Right ventricle myocardium inferior (tissue), 1 donor: Measurements from ENCODE around the gene TP53RK. TPM values are rescaled to one million over a fixed set of nuclear protein-coding genes. Genes with fewer than 3 reads are reported as not detected.

Experiments
- ATAC-seq: fragments of 200-7000 bp; cut with Tn5 transposase; one replicate; pipeline ENCODE4 v1.9.1; 2020; ENCODE audit warnings: mild to moderate bottlenecking, moderate library complexity
- DNase-seq: peaks from one replicate; pipeline ENCODE4 v3.0.0; 2021; ENCODE audit errors: missing footprints
- intact Hi-C: fragments of 100-400 bp; cut with DNase I; formaldehyde crosslinking; loops from one replicate; pipeline ENCODE4 v1.11.0; 2022
- total RNA-seq: library from RNA; stranded (reverse); fragmentation: NEBNext Ultra II Directional; extraction: Animal tissue kit (Norgen Biotek cat#: 25700); gene quantifications from one replicate; pipeline ENCODE4 v1.2.1, GENCODE V29; 2021
- donor health status: DM: no; HTN: yes; CAD: no; lungs with severe emphysema.

TP53RK gene
- total RNA-seq, 1 donor from 2014 or later = 5.6 TPM

DNA sequence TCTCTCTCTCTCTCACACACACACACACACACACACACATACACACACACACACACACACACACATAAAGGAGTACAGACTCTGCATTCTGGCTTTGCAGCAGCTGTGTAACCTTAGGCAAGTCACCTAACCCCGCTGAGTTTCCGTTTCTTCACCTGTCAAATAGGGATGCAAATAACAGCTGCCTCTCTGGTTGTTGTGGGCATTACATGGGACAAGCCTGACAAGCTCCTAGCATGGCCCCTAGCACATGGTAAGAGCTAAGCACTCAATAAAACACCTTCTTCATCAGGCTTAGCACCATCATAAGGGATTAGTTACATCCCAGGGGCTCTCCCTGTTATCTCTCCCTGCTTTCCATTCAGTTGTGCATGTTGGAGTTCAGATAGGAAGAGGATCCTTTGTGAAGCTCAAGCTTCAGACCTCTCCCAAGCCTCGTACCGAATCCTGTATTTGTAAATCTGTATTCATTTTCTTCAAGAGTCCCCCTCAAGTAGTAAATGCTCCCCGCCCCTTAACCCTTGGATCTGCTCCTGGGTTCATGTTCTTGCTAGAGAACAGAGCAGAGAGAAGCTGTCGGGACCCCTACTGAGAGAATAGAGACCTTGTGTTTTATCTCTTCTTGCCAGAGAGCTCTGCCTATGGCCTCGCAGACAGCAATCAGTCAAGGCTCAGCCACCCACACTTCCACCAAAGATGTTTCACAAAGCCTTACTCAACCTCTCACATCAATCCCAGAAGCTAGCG, 40.2 kb downstream of the TP53RK start:
- intact Hi-C loops = no loop called here
- ATAC-seq (no peak), DNase-seq (no peak)

DNA sequence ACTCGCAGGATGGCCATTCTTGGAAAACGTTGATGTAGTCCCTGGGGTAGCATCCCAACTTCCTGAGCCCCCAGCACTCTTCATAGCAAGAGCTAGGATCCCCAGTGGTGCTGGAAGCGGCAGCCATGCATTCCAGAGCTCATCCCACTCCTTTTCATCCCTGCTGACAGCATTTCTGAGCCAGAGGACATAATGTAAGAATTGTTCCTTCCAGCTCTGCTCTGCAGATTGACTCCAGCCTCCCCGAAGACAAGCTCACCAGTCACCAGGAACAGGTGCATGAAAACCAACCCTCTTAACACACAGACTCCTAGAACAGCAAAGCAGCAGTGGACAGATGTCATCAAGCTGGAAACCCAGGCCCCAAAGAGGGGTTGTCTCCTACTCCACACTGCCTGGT, 41.8 kb downstream of the TP53RK start:
- no peak for ATAC-seq
- no peak for DNase-seq
- intact Hi-C loops = no loop called here

DNA sequence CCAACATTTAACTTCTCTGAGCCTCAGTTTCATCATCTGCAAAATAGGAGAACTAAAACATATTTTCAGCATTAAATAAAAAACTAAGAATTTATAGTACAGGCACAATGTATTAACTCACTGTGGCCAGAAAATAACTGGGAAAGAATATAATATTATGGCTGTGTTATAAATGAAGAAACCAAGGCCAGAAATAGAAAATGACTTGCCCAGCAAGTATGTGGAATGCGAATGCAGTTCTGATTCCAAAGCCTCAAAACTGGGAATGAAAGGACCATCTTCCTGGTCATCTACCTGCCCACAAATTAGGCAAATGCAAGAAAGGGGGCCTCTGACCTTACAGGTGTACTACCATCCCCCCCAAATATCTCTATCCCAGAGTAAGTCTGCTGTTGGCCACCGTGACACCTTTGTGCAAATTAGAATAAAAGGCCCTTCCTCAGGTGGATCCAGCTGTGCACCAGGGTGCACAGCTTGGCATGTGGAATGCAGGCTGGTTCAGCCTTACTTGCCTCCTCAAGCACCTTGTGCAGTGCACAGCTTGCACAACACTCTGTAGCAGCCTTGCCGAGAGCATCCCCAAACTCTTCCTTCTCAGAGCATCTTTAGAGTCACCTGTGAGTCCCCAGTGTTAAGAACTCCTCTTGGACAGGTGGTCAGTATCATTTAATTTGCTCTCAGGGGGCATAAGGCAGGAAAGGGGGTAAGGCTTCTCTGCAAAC, 42.4 kb downstream of the TP53RK start:
- ATAC-seq (no peak), DNase-seq (no peak)
- intact Hi-C loops = no loop called here

DNA sequence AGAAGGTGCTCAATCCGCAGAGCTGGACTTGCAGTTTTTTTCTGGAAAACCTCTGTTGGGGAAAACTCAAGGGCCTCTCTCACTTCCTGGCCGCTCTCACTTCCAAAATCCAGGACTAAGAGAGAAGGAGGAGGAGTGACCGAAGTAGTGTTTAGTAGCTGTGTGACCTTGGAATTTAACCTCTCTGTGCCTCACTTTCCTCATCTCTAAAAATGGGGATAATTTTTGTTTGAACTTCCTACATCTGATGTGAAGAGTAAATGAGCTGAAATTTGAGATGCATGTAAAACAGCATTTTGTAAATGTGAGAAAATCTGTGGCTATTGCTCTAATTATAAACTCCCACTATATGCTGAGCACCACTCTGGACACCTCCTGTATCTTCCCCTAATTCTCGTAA, 43.1 kb downstream of the TP53RK start:
- ATAC-seq = no peak
- DNase-seq = no peak
- intact Hi-C loops = no loop called here

DNA sequence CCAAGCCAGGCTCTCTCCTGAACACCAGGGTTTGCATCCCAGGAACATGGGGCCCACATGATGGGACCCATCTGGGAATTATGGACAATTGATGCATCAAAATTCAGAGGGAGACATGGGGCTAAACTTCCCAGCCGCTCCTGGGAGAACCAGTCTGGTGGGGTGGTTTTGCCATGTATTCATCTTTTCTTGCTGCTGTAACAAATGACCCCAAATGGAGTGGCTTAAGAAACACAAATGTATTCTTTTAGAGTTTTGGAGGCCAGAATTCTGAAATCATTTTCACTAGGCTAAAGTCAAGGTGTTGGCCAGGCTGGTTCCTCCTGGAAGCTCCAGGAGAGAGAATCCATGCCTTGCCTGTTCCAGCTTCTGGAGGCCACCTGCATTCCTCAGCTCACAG, 44.5 kb downstream of the TP53RK start:
- no peak for ATAC-seq
- no peak for DNase-seq
- intact Hi-C loops = no loop called here

DNA sequence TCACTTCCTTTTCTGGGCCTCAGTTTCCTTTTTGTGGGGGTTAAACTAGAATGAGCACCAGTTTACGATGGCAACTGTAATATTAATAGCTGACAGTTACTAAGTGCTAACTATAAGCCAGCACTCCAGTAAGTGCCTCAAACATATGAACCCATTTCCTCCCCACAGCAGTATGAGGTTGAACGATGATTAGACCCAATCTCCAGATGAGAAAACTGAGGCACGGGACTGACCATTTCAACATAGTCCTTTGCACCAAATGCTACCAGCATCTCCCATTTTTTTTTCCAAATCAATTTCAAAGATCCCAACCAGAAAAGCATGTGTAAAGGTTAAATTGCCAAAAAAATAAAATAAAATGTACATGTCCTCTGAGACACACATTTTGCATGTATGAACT, 45.1 kb downstream of the TP53RK start:
- no peak for DNase-seq
- no peak for ATAC-seq
- intact Hi-C loops = no loop called here

DNA sequence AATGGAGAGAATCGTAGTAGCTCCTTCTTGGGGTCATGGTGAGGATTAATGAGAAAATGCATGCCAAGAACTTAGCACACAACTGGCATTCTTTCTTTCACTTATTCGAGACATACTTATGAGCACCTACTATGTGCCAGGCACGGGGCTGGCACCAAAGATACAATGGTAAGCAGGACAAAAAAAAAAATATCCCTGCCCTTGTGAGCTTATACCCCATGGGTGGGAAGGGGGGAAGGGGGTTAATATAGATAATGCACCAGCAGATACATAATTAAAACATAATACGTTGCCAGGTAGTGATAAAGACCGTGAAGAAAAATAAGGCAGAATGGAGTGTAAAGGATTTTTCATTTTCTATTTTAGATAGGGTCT, 46.3 kb downstream of the TP53RK start:
- intact Hi-C loops = no loop called here
- DNase-seq = no peak
- ATAC-seq = no peak

DNA sequence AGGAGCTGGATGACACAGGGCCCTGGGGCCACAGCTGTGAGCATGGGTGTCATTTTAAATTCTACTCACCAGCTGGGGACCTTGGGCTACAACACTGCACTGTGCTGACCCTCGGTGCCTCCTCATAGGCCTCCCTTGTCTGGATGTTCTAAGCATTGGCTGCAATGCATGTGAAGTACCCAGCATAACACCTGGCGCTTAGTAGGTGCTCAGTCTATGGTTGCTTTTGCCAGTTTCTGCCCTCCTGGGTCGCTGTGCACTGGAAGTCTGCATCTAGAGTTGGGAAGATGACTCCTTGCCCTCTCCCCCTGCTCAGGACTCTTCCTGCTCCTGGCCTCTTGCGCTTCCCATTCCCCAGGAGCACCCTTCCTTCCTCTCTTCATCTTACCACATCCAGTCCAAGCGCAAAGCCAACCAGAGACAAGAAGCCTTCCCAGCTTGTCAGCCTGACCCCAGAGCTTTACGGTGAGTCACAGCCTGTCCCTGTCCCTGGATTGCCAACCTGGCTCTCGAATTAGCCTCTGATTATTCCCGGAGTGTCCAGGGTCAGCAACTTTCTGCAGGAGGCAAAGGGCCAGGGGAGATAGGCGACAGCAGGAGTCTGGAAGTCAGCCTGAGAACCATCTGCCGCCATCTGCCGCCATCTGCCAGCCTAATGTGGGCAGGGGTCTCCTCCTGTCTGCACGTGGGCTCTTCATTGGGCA, 46.8 kb downstream of the TP53RK start:
- DNase-seq (no peak), ATAC-seq (no peak)
- intact Hi-C loops = no loop called here

DNA sequence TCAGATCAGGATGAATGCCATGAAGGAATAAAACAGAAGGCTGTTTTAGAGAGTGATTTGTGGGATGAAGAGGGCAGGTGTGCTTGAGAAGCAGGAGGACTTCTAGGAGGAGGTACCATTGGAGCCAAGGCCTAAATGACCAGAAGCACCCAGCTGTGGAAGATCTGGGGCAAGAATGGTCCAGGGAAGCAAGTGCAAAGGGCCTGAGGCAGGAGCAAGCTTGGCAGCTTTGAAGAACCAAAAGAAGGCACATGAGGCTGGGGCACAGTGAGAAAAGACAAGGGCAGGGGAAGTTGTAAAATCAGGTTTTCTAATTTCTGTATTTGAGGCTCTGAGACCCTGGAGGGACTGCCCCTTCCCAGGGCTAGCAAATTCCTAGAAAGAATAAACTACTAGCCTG, 47.8 kb downstream of the TP53RK start:
- ATAC-seq = no peak
- DNase-seq = no peak
- intact Hi-C loops = no loop called here

DNA sequence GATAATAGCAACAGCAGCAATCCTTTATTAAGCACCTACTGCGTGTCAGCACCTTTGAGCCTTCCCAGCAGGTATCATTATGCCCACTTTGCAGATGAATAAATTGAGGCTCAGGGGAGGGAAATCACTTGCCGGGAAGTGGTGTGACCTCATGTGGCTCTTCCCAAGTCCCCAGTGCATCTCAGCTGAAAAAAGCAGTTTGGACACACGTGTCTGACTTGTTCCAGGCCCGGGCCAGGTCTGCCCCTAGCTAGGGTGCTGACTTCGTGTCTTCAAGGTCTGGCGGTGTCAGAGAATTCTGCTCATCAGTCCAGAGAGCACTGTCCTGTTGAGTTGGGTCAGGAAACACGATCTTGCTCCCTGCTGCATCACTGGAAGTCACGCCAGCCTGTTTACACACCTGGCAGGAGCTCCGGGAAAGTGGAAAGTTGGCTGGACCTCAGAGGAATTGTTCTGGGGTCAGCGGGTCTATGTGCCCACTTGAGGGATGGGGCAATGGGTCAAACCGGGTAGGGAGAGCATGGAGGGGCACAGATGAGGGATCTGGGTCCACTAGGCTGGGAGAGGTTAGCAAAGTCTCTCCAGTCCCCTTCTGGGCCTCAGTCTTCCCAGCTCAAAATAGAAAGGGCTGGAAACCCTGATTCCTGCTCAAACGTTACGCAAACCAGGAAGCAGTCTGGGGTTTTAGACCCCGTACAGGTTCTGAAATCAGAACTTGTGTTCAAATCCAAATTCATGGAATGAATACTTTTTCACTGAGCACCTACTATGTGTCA, 48.5 kb downstream of the TP53RK start:
- intact Hi-C loops = no loop called here
- DNase-seq = no peak
- ATAC-seq = no peak

DNA sequence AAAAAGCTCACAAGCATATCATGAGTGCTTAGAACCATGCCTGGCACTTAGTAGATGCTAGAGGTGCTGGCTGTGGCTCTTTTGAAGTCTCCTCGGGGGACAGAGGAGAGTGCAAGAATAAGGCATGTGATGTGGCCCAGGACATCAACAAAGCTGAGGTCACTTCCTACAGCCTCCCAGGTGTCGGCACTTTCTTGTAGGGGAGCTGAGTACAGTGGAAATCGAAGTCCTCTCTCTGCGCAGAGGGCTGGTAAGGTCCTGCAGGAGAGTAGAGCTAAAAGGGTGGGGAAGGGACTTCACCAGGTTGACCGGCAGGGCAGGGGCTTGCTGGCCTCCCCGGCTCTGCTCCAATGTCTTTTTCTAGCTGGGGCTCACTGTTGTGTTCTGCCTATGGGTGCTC, 49.2 kb downstream of the TP53RK start:
- intact Hi-C loops = no loop called here
- no peak for ATAC-seq
- no peak for DNase-seq

DNA sequence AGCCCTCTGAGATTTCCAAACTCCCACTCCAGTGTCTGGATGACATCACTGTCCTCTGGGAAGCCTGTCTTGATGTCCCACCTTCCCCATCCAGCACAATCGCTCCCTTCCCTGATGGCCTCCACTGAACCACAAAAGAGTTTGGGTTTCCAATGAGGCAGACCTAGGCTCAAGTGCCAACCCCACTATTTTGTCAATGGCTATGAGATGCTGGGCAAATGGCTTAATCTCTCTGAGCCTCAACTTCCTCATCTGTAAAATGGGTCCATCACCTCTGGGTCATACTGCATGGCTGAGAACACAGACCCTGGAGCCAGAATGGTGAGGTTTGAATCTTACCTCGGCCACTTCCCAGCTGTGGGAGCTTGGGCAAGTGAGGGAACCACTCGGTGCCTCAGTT, 49.7 kb downstream of the TP53RK start:
- intact Hi-C loops = no loop called here
- ATAC-seq (no peak), DNase-seq (no peak)

DNA sequence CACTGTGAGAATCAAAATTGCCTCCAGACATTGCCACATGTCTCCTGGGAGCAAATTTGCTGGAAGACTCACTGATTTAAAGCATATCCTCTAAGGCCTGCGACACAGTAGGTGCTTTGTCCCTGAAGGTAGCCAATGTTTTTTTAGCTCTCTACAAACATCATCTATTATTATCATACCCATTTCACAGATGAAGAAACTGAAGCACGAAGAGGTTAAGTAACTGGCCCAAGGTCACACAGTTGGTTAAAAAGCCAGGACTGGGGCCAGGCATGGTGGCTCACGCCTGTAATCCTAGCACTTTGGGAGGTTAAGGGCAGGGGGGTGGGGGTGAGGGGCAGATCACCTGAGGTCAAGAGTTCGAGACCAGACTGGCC, 50.4 kb downstream of the TP53RK start:
- intact Hi-C loops = no loop called here
- DNase-seq (no peak), ATAC-seq (no peak)

DNA sequence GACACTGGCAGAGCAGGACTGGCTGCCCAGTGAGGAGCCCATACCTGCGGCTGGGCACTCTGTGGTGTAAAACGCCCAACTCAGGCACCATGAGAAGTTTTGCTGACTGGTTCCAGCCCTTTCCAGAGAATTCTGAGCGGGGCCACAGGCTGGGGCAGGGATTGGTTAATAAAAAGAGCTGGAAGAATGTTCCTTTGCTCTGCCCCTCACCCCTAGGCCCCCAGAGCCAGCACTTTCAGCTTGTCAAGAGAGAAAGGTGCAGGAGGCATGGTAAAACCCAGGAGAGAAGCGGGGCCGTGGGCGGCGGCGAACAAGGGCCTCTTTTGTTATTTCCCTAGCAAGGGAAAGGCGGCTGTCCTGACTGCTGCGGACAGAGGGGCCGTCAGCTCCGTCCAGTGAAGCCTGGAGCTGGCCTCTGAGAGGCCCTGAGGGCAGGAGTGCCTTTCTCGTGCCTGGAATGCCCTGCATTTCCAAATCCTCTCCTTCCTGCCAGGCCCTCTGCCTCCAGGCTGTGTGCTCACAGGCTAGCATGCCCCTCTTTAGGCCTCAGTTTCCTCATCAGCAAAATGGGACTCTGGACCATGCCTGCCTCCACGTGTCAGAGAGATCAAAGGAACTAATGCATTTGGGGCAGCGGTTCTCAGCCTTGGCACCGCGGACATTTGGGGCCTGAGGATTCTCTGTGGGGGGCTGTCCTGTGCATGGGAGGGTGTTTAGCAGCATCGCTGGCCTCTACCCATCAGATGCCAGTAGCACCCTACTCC, 50.9 kb downstream of the TP53RK start:
- intact Hi-C loops = no loop called here
- no peak for DNase-seq
- ATAC-seq = no peak

DNA sequence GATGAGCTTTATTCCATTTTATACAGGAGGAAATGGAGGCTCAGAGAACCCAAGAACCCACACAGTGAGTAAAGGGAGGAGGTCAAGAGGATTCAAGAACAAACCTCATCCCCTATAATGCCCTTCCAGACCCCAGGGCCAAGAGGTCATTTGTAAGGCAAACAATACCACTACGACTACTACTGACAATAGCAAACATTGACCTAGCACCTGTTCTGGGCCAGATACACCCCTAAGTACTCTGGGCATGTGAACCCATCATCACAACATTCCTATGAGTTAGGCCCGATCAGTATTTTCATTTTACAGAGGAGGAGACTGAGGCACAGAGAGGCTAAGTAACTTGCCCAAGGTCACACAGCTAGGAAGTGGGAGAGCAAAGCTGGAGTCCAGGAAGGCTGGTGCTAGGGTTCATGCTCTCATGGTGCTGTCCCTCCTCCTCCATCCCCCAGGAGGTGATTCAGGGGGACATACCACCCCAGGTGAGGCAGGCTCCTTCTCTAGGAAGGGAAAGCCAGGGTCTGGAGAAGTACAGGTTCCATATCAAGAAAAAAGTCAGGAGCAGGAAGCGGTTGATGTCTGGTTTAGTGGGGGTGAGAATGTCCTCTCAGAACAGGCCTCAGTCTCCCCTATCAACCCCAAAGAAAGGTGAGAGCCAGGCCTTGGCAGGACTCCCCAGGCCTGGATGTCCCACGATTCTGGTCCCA, 51.7 kb downstream of the TP53RK start:
- DNase-seq = no peak
- intact Hi-C loops = no loop called here
- ATAC-seq = no peak

DNA sequence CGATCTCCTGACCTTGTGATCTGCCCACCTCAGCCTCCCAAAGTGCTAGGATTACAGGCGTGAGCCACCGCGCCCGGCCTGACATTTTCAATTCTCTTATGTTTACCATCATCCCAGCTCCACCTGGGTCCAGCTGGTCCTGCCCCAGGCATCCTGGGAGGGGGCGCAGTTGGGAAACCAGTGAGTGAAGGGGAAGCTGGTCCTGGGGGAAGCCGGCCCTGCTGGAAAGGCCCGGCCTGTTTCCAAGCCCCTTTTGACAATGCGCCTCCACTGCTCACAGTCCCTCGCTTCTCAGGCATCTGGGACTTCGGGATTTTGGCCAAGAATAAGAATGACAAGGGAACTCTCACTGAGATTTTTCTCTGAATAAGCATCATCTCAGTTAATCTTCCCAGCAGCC, 52.2 kb downstream of the TP53RK start:
- ATAC-seq = no peak

DNA sequence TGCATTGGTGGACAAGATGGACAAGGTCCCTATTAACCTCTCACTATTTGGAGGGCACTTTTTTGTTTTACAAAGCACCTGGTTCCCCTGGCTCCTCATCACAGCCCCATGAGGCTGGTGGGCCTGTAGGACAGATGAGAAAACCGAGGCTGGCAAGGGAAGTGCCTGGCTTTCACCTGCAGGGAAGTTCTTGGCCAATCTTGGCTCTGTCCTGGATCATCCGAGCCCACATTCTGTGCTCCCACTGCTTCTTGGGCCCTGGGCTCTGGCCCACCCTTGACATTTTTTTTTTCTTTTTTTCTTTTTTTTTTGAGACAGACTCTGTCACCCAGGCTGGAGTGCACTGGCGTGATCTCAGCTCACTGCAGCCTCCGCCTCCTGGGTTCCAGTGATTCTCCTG, 52.7 kb downstream of the TP53RK start:
- intact Hi-C loops = no loop called here
- ATAC-seq = no peak
- DNase-seq = no peak

More for the DNA sequence above, 52.2 kb downstream of the TP53RK start:
- intact Hi-C loops = no loop called here
- DNase-seq = no peak

DNA sequence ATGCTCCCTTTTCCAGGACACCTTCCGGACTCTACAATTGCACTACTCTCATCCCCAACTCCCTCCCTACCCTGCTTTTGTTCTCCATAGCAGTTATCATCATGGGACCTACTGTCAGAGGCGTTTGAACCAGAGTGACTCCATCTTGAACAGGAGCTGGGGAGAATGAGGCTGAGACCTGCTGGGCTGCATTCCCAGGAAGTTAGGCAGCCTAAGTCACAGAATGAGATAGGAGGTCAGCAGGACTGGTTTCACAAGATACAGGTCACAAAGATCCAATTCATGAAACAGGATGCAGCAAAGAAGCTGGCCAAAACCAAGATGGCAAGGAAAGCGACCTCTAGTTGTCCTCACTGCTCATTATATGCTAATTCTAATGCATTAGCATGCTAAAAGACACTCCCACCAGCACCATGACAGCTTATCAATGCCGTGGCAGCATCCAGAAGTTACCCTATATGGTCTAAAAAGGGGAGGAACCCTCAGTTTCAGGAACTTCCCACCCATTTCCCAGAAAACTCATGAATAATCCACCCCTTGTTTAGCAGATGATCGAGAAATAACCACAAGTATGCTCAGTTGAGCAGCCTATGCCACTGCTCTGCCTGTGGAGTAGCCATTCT, 53.6 kb downstream of the TP53RK start:
- ATAC-seq (no peak), DNase-seq (no peak)
- intact Hi-C loops = no loop called here
